Measurements from ENCODE around the gene PHLDB2. TPM values are rescaled to one million over a fixed set of nuclear protein-coding genes. Genes with fewer than 3 reads are reported as not detected.

The PHLDB2 gene
- polyA plus RNA-seq, 1 donor from 2014 or later, result 1.4 TPM

- Mint-ChIP-seq H3K27ac (no peak overlapping the region), H3K4me3 (no peak overlapping the region), H3K36me3 (no peaks in the 10 kb centered on the region), H3K4me1 (peaks cover 0 to 1% (median 0%) of the 10 kb centered on the region in 3 donors), H3K27me3 (peaks cover 1% of the 10 kb centered on the region), H3K9me3 (no peaks in the 10 kb centered on the region)
Observed at GRCh38 chr3:111939873-111940272, 80.8 kb downstream of the PHLDB2 start.

- Mint-ChIP-seq H3K9me3 (no peaks in the 10 kb centered on the region), H3K4me3 (no peak overlapping the region), H3K27ac (no peak overlapping the region), H3K27me3 (peaks cover 1% of the 10 kb centered on the region), H3K4me1 (peaks cover 0 to 1% (median 0%) of the 10 kb centered on the region in 3 donors), H3K36me3 (no peaks in the 10 kb centered on the region)
Observed at GRCh38 chr3:111943533-111943932, 84.5 kb downstream of the PHLDB2 start.

- H3K27me3 Mint-ChIP-seq, result peaks cover 1% of the 10 kb centered on the region
- H3K4me3 Mint-ChIP-seq, result no peak overlapping the region
- H3K27ac Mint-ChIP-seq, result no peak overlapping the region
- peaks cover 0 to 1% (median 0%) of the 10 kb centered on the region in 3 donors for H3K4me1 Mint-ChIP-seq
- peaks cover 3% of the 10 kb centered on the region for H3K36me3 Mint-ChIP-seq
- no peaks in the 10 kb centered on the region for H3K9me3 Mint-ChIP-seq
Observed at GRCh38 chr3:111944372-111944771, 85.3 kb downstream of the PHLDB2 start.

- peaks cover 2% of the 10 kb centered on the region for H3K27me3 Mint-ChIP-seq
- H3K4me1 Mint-ChIP-seq, result peaks cover 0 to 1% (median 0%) of the 10 kb centered on the region in 3 donors
- peaks cover 3% of the 10 kb centered on the region for H3K36me3 Mint-ChIP-seq
- no peak overlapping the region for H3K4me3 Mint-ChIP-seq
- no peaks in the 10 kb centered on the region for H3K9me3 Mint-ChIP-seq
- no peak overlapping the region for H3K27ac Mint-ChIP-seq
Observed at GRCh38 chr3:111947231-111947630, 88.2 kb downstream of the PHLDB2 start.

GRCh38 chr3:111948786-111949185, 89.7 kb downstream of the PHLDB2 start:
- Mint-ChIP-seq H3K4me1 (peaks cover 0 to 1% (median 0%) of the 10 kb centered on the region in 3 donors), H3K9me3 (no peaks in the 10 kb centered on the region), H3K27me3 (peaks cover 2% of the 10 kb centered on the region), H3K27ac (no peak overlapping the region), H3K4me3 (no peak overlapping the region), H3K36me3 (peaks cover 3% of the 10 kb centered on the region)

- Mint-ChIP-seq H3K9me3 (no peaks in the 10 kb centered on the region), H3K4me3 (no peak overlapping the region), H3K27ac (no peak overlapping the region), H3K27me3 (peaks cover 2% of the 10 kb centered on the region), H3K36me3 (peaks cover 3% of the 10 kb centered on the region), H3K4me1 (no peaks in the 10 kb centered on the region)
Observed at GRCh38 chr3:111949712-111950111, 90.6 kb downstream of the PHLDB2 start.

GRCh38 chr3:111951032-111951431, 92.0 kb downstream of the PHLDB2 start:
- no peaks in the 10 kb centered on the region for H3K4me1 Mint-ChIP-seq
- no peak overlapping the region for H3K27ac Mint-ChIP-seq
- H3K27me3 Mint-ChIP-seq, result peaks cover 2% of the 10 kb centered on the region

GRCh38 chr3:111952086-111952485, 93.0 kb downstream of the PHLDB2 start:
- Mint-ChIP-seq H3K9me3 (no peaks in the 10 kb centered on the region), H3K4me3 (no peak overlapping the region), H3K36me3 (peaks cover 3% of the 10 kb centered on the region), H3K27ac (no peak overlapping the region), H3K27me3 (peaks cover 2% of the 10 kb centered on the region), H3K4me1 (no peaks in the 10 kb centered on the region)

More at GRCh38 chr3:111951032-111951431, 92.0 kb downstream of the PHLDB2 start:
- H3K9me3 Mint-ChIP-seq, result no peaks in the 10 kb centered on the region
- H3K36me3 Mint-ChIP-seq, result peaks cover 3% of the 10 kb centered on the region
- no peak overlapping the region for H3K4me3 Mint-ChIP-seq

- H3K4me3 Mint-ChIP-seq, result no peak overlapping the region
- H3K27ac Mint-ChIP-seq, result no peak overlapping the region
- peaks cover 3% of the 10 kb centered on the region for H3K36me3 Mint-ChIP-seq
- H3K9me3 Mint-ChIP-seq, result no peaks in the 10 kb centered on the region
- H3K27me3 Mint-ChIP-seq, result peaks cover 2% of the 10 kb centered on the region
- no peaks in the 10 kb centered on the region for H3K4me1 Mint-ChIP-seq
Observed at GRCh38 chr3:111952866-111953450, 93.9 kb downstream of the PHLDB2 start.

- Mint-ChIP-seq H3K36me3 (peaks cover under 1% of the 10 kb centered on the region), H3K27me3 (peaks cover 2% of the 10 kb centered on the region), H3K9me3 (no peaks in the 10 kb centered on the region), H3K4me1 (no peaks in the 10 kb centered on the region), H3K4me3 (no peak overlapping the region), H3K27ac (no peak overlapping the region)
Observed at GRCh38 chr3:111954228-111954990, 95.3 kb downstream of the PHLDB2 start.

- H3K9me3 Mint-ChIP-seq, result no peaks in the 10 kb centered on the region
- H3K27me3 Mint-ChIP-seq, result peaks cover 2% of the 10 kb centered on the region
- no peak overlapping the region for H3K27ac Mint-ChIP-seq
- peaks cover 3% of the 10 kb centered on the region for H3K36me3 Mint-ChIP-seq
- H3K4me1 Mint-ChIP-seq, result no peaks in the 10 kb centered on the region
- H3K4me3 Mint-ChIP-seq, result no peak overlapping the region
Observed at GRCh38 chr3:111955876-111956275, 96.8 kb downstream of the PHLDB2 start.

- no peak overlapping the region for H3K27ac Mint-ChIP-seq
- H3K4me3 Mint-ChIP-seq, result no peak overlapping the region
- H3K36me3 Mint-ChIP-seq, result peaks cover 3% of the 10 kb centered on the region
- no peaks in the 10 kb centered on the region for H3K4me1 Mint-ChIP-seq
- no peaks in the 10 kb centered on the region for H3K9me3 Mint-ChIP-seq
- H3K27me3 Mint-ChIP-seq, result peaks cover 2% of the 10 kb centered on the region
Observed at GRCh38 chr3:111956449-111956848, 97.4 kb downstream of the PHLDB2 start.

GRCh38 chr3:111956995-111957734, 98.1 kb downstream of the PHLDB2 start:
- Mint-ChIP-seq H3K4me3 (no peak overlapping the region), H3K27ac (no peak overlapping the region), H3K36me3 (peaks cover 3% of the 10 kb centered on the region), H3K4me1 (no peaks in the 10 kb centered on the region), H3K9me3 (no peaks in the 10 kb centered on the region), H3K27me3 (no peaks in the 10 kb centered on the region)

- Mint-ChIP-seq H3K27ac (no peak overlapping the region), H3K27me3 (no peaks in the 10 kb centered on the region), H3K9me3 (no peaks in the 10 kb centered on the region)
Observed at GRCh38 chr3:111961461-111962164, 102.5 kb downstream of the PHLDB2 start.

GRCh38 chr3:111963424-111963823, 104.4 kb downstream of the PHLDB2 start:
- Mint-ChIP-seq H3K4me1 (peaks cover 2 to 5% (median 2%) of the 10 kb centered on the region in 3 donors), H3K27me3 (no peaks in the 10 kb centered on the region), H3K36me3 (peaks cover 3% of the 10 kb centered on the region), H3K9me3 (no peaks in the 10 kb centered on the region), H3K27ac (no peak overlapping the region), H3K4me3 (no peak overlapping the region)

More at GRCh38 chr3:111961461-111962164, 102.5 kb downstream of the PHLDB2 start:
- H3K36me3 Mint-ChIP-seq, result peaks cover 3% of the 10 kb centered on the region
- no peaks in the 10 kb centered on the region for H3K4me1 Mint-ChIP-seq
- no peak overlapping the region for H3K4me3 Mint-ChIP-seq
